Measurements from ENCODE around the gene CROCC2. TPM values are rescaled to one million over a fixed set of nuclear protein-coding genes. Genes with fewer than 3 reads are reported as not detected.

The CROCC2 gene
- polyA plus RNA-seq, 1 donor (not counting 4 experiments of a cell fraction or from before 2014, with no cell fraction given): not detected

- Histone ChIP-seq H3K4me3 (ENCODE audit: control insufficient read depth in 2 of 3, extremely low read depth in 1 of 3, insufficient read depth in 2 of 3, low read depth in 1 of 3, low read length in 3 of 3) (no peak overlapping the region), H2AFZ (ENCODE audit: control insufficient read depth, low read length) (no peak overlapping the region), H3K27me3 (ENCODE audit: control insufficient read depth, extremely low read depth, insufficient read depth, low read length) (peaks cover 29% of the 10 kb centered on the region), H4K20me1 (ENCODE audit: control insufficient read depth, extremely low read depth, insufficient read depth, low read length) (peaks cover 7% of the 10 kb centered on the region), H3K79me2 (ENCODE audit: control insufficient read depth, insufficient read depth, low read length) (no peaks in the 10 kb centered on the region), H3K9me1 (ENCODE audit: control insufficient read depth, extremely low read depth, insufficient read depth, low read length) (peaks cover 5% of the 10 kb centered on the region), H3K27ac (ENCODE audit: control insufficient read depth, insufficient read depth, low read length) (no peak overlapping the region), H3K4me1 (ENCODE audit: control insufficient read depth, extremely low read depth, insufficient read depth, low read length) (peaks cover 18% of the 10 kb centered on the region), H3K4me2 (ENCODE audit: control insufficient read depth, extremely low read depth, insufficient read depth, low read depth, low read length) (no peak overlapping the region), H3K36me3 (ENCODE audit: control insufficient read depth in 2 of 2, extremely low read depth in 1 of 2, insufficient read depth in 2 of 2, low read length in 2 of 2) (no peaks in the 10 kb centered on the region), H3K9ac (ENCODE audit: control insufficient read depth, extremely low read depth, insufficient read depth, low read length) (no peak overlapping the region), H3K9me3 (ENCODE audit: control insufficient read depth, low read depth, low read length) (no peaks in the 10 kb centered on the region)
- DNase-seq (ENCODE audit: low read depth, low spot score) (no peak), FAIRE-seq (no peak)
- dilution Hi-C loops (cut with MboI; ENCODE audit: extremely low pct_ligation_motif_present, low sequenced_read_pairs): no loop called here
- no peak for TF ChIP-seq EZH2 (IDR thresholded peaks at IDR 0.05; ENCODE audit: low read length)
- TF ChIP-seq CTCF (optimal IDR thresholded peaks at IDR 0.05 in 1 of 3, IDR thresholded peaks at IDR 0.05 in 1 of 3, conservative IDR thresholded peaks at IDR 0.05 in 1 of 3; ENCODE audit: extremely low read depth in 1 of 3, insufficient read depth in 2 of 3, low read length in 3 of 3): no peak
These were observed 11.0 kb downstream of the CROCC2 start for GRCh38 chr2:240917009-240917683.

- Histone ChIP-seq H2AFZ (ENCODE audit: control insufficient read depth, low read length) (no peak overlapping the region), H3K4me1 (ENCODE audit: control insufficient read depth, extremely low read depth, insufficient read depth, low read length) (peaks cover 15% of the 10 kb centered on the region), H3K79me2 (ENCODE audit: control insufficient read depth, insufficient read depth, low read length) (no peaks in the 10 kb centered on the region), H3K4me3 (ENCODE audit: control insufficient read depth in 2 of 3, extremely low read depth in 1 of 3, insufficient read depth in 2 of 3, low read depth in 1 of 3, low read length in 3 of 3) (no peak overlapping the region), H3K27me3 (ENCODE audit: control insufficient read depth, extremely low read depth, insufficient read depth, low read length) (peaks cover 24% of the 10 kb centered on the region), H3K9ac (ENCODE audit: control insufficient read depth, extremely low read depth, insufficient read depth, low read length) (no peak overlapping the region), H4K20me1 (ENCODE audit: control insufficient read depth, extremely low read depth, insufficient read depth, low read length) (peaks cover 7% of the 10 kb centered on the region), H3K9me3 (ENCODE audit: control insufficient read depth, low read depth, low read length) (no peaks in the 10 kb centered on the region), H3K4me2 (ENCODE audit: control insufficient read depth, extremely low read depth, insufficient read depth, low read depth, low read length) (no peak overlapping the region), H3K36me3 (ENCODE audit: control insufficient read depth in 2 of 2, extremely low read depth in 1 of 2, insufficient read depth in 2 of 2, low read length in 2 of 2) (no peaks in the 10 kb centered on the region), H3K27ac (ENCODE audit: control insufficient read depth, insufficient read depth, low read length) (no peak overlapping the region), H3K9me1 (ENCODE audit: control insufficient read depth, extremely low read depth, insufficient read depth, low read length) (peaks cover 5% of the 10 kb centered on the region)
- FAIRE-seq (no peak), DNase-seq (ENCODE audit: low read depth, low spot score) (no peak)
- dilution Hi-C loops (cut with MboI; ENCODE audit: extremely low pct_ligation_motif_present, low sequenced_read_pairs): no loop called here
- TF ChIP-seq CTCF (optimal IDR thresholded peaks at IDR 0.05 in 1 of 3, IDR thresholded peaks at IDR 0.05 in 1 of 3, conservative IDR thresholded peaks at IDR 0.05 in 1 of 3; ENCODE audit: extremely low read depth in 1 of 3, insufficient read depth in 2 of 3, low read length in 3 of 3) (no peak), EZH2 (IDR thresholded peaks at IDR 0.05; ENCODE audit: low read length) (no peak)
These were observed 11.6 kb downstream of the CROCC2 start for GRCh38 chr2:240917684-240918257.

All from keratinocyte (primary cell).